Measurements from ENCODE around the gene SLC25A3.

SLC25A3 gene

DNA sequence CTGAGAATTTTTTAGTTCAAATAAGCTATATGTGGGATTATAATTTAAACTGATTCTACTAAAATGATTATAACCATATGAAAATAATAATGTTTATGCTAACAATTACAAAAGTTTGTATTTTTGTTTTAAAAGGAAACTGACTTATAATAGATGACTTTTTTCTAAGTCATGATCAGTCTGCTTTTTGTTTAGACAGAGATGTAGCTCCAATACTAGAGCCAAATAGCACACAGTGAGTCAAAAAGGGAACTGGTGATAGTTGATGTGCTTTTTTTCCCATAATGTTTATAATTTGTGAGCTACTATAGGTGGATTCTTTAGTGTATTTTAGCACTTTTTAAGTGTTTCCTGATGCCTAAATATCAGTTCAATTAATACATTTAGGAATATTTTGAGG, 49.8 kb upstream of the SLC25A3 start:
- Histone ChIP-seq H3K4me1 (ENCODE audit: control insufficient read depth, insufficient read depth, low read length) (no peaks in the 10 kb centered on the region), H3K27ac (ENCODE audit: extremely low read depth, low read depth, low read length) (no peak overlapping the region), H3K9me3 (ENCODE audit: control insufficient read depth, insufficient read depth, low read depth, low read length) (no peaks in the 10 kb centered on the region), H3K4me3 (ENCODE audit: low read depth, low read length) (no peak overlapping the region), H3K36me3 (ENCODE audit: control insufficient read depth in 2 of 2, insufficient read depth in 1 of 2, low read length in 2 of 2) (peaks cover 79 to 81% of the 10 kb centered on the region in 2 experiments)
- TF ChIP-seq ZNF596 (tag by site-specific recombination; IDR thresholded peaks at IDR 0.05) = no peak
- TF ChIP-seq ZNF704 (tag by site-specific recombination; IDR thresholded peaks at IDR 0.05) = no peak
- TF ChIP-seq ZNF548 (tag by site-specific recombination; IDR thresholded peaks at IDR 0.05) = no peak
- TF ChIP-seq SCRT1 (tag by site-specific recombination; IDR thresholded peaks at IDR 0.05; ENCODE audit: borderline replicate concordance) = no peak
- TF ChIP-seq GLI4 (tag by site-specific recombination; IDR thresholded peaks at IDR 0.05) = no peak
- TF ChIP-seq ZNF837 (tag by site-specific recombination; IDR thresholded peaks at IDR 0.05) = no peak
- no peak for TF ChIP-seq KLF16 (tag by site-specific recombination; IDR thresholded peaks at IDR 0.05)
- TF ChIP-seq GLIS2 (tag by site-specific recombination; IDR thresholded peaks at IDR 0.05) = no peak
- no peak for TF ChIP-seq ZNF558 (tag by site-specific recombination; IDR thresholded peaks at IDR 0.05)
- TF ChIP-seq SETDB1 (IDR thresholded peaks at IDR 0.05; ENCODE audit: insufficient read length, low read length) = no peak
- no peak for TF ChIP-seq ZSCAN5A (tag by site-specific recombination; IDR thresholded peaks at IDR 0.05)
- TF ChIP-seq ZNF221 (tag by site-specific recombination; IDR thresholded peaks at IDR 0.05; ENCODE audit: borderline replicate concordance) = no peak
- no peak for TF ChIP-seq ZNF114 (tag by site-specific recombination; IDR thresholded peaks at IDR 0.05)
- no peak for TF ChIP-seq ZNF621 (tag by site-specific recombination; IDR thresholded peaks at IDR 0.05)
- ChIA-PET CTCF (interaction anchor here (0.7 to 3.2 kb wide), 2 partner anchors 11 to 31 kb away, joined by 5 to 19 read pairs; no protein-coding TSS in a partner anchor), POLR2A (no interaction called here)

GRCh38 chr12:98544751-98545150, 48.7 kb upstream of the SLC25A3 start:
- no peak for TF ChIP-seq ELK4 (IDR thresholded peaks at IDR 0.05; ENCODE audit: borderline replicate concordance, low read depth, low read length)
- no peak for TF ChIP-seq ZNF580 (tag by site-specific recombination; IDR thresholded peaks at IDR 0.05)
- TF ChIP-seq ZSCAN23 (tag by site-specific recombination; IDR thresholded peaks at IDR 0.05) = no peak
- no peak for TF ChIP-seq ZNF704 (tag by site-specific recombination; IDR thresholded peaks at IDR 0.05)
- TF ChIP-seq ZNF501 (tag by site-specific recombination; IDR thresholded peaks at IDR 0.05) = no peak
- no peak for TF ChIP-seq ZIC2 (tag by site-specific recombination; IDR thresholded peaks at IDR 0.05)
- TF ChIP-seq ZNF660 (tag by site-specific recombination; IDR thresholded peaks at IDR 0.05) = no peak
- TF ChIP-seq ZNF701 (tag by site-specific recombination; IDR thresholded peaks at IDR 0.05) = no peak
- POLR2A ChIA-PET = interaction anchor here (0.6 to 0.7 kb wide), 2 partner anchors 14 to 78 kb away, joined by 3 read pairs; no protein-coding TSS in a partner anchor
- Histone ChIP-seq H3K9me3 (ENCODE audit: control insufficient read depth, insufficient read depth, low read depth, low read length) (no peaks in the 10 kb centered on the region), H3K27ac (ENCODE audit: extremely low read depth, low read depth, low read length) (no peak overlapping the region), H3K4me3 (ENCODE audit: low read depth, low read length) (no peak overlapping the region), H3K36me3 (ENCODE audit: control insufficient read depth in 2 of 2, insufficient read depth in 1 of 2, low read length in 2 of 2) (peaks cover 82 to 85% of the 10 kb centered on the region in 2 experiments), H3K4me1 (ENCODE audit: control insufficient read depth, insufficient read depth, low read length) (no peaks in the 10 kb centered on the region)
- CTCF ChIA-PET = interaction anchor here (3.2 kb wide), 1 partner anchor 12 kb away, joined by 19 read pairs; no protein-coding TSS in a partner anchor

Measured in HEK293 (cell line).